ENCODE measurements around the gene MT1B. TPM values are rescaled to one million over a fixed set of nuclear protein-coding genes. Genes with fewer than 3 reads are reported as not detected.

The MT1B gene
- total and polyA plus RNA-seq, 8 donors = 5.8 TPM; not detected in 7

DNA sequence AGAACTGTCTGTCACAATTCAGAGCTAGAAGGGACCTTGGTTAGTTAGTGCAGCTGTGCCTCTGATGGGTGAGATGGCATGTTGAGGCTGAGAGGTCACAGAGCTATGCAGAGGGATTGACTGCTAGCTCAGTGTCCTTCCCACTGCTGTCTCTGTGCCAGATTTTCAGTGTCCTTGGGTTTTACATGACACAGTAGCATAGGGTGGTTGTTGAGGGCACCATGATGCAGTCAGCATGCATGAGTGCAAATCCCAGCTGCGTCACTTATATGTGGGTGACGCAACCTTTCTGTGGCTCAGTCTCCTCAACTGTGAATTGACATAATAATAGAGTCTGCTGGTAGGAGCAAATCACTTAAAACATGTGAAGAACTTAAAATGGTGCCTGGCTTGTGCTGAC lies 10.5 kb upstream of the MT1B start:
- H3K27ac ChIP-seq = no peak overlapping the region
- peaks cover 0 to 84% (median 8%) of the 10 kb centered on the region in 3 donors for H3K27me3 ChIP-seq
- H3K9me3 ChIP-seq = no peaks in the 10 kb centered on the region
- no peak for DNase-seq
- intact Hi-C loops (cut with DNase I; ENCODE audit: low total_unique reads) = no loop called here
- no peaks in the 10 kb centered on the region for H3K36me3 ChIP-seq
- TF ChIP-seq POLR2A (IDR thresholded peaks at IDR 0.05) (no peak), POLR2AphosphoS5 (IDR thresholded peaks at IDR 0.05) (no peak), CTCF (IDR thresholded peaks at IDR 0.05) (no peak), EP300 (IDR thresholded peaks at IDR 0.05) (no peak)
- WGBS, 5 donors = 91 to 100% (median 95%) methylated on average over 2 of the region's 2 CpGs
- H3K4me1 ChIP-seq = peaks cover 23 to 52% (median 44%) of the 10 kb centered on the region in 4 donors
- H3K4me3 ChIP-seq = no peak overlapping the region

- no peaks in the 10 kb centered on the region for H3K9me3 ChIP-seq
- H3K36me3 ChIP-seq = no peaks in the 10 kb centered on the region
- H3K4me1 ChIP-seq = peaks cover 23 to 44% (median 37%) of the 10 kb centered on the region in 4 donors
- H3K27ac ChIP-seq = peak overlapping the region; percentile 65 to 80 (median 74)
- TF ChIP-seq CTCF (IDR thresholded peaks at IDR 0.05) (peak in 4 of 7 experiments; percentile 17 to 58 (median 42)), EP300 (IDR thresholded peaks at IDR 0.05) (peak; percentile 61), POLR2AphosphoS5 (IDR thresholded peaks at IDR 0.05) (peak in 1 of 3 donors; percentile 78), POLR2A (IDR thresholded peaks at IDR 0.05) (no peak)
- peak overlapping the region; percentile 33 to 47 (median 41) for H3K4me3 ChIP-seq
- peak; percentile 89 to 90 for DNase-seq
- WGBS, 5 donors = 3 to 10% (median 4%) methylated on average over 29 to 42 of the region's 42 CpGs
- intact Hi-C loops (cut with DNase I; ENCODE audit: low total_unique reads) = no loop called here
- H3K27me3 ChIP-seq = peaks cover 0 to 83% (median 14%) of the 10 kb centered on the region in 3 donors
These were observed 8.5 kb upstream of the MT1B start for GRCh38 chr16:56643080-56643778.

DNA sequence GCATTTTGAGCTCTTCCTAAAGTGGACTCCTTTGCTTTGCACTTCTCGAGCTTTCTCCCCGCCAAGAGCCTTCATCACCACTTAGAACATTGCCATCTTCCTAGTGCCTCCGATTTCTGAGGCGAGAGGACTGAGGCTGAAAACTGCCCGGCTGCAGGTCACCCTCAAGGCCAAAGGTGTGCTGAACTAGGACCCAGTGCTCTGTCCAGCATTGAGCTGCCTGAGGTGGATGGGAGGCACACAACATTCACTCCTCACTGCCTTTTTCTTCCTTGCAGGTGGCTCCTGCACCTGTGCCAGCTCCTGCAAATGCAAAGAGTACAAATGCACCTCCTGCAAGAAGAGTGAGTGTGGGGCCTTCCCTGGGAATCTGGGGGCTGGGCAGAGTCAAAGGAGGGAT lies 7.9 kb upstream of the MT1B start:
- intact Hi-C loops (cut with DNase I; ENCODE audit: low total_unique reads) = no loop called here
- peaks cover 18 to 38% (median 31%) of the 10 kb centered on the region in 4 donors for H3K4me1 ChIP-seq
- DNase-seq = no peak
- no peaks in the 10 kb centered on the region for H3K36me3 ChIP-seq
- peaks cover 0 to 83% (median 10%) of the 10 kb centered on the region in 3 donors for H3K27me3 ChIP-seq
- no peaks in the 10 kb centered on the region for H3K9me3 ChIP-seq
- H3K4me3 ChIP-seq = peak overlapping the region; percentile 33 to 47 (median 41)
- 26 to 54% (median 35%) methylated on average over 5 of the region's 5 CpGs for WGBS, 5 donors
- peak overlapping the region in 3 of 5 donors; percentile 69 to 80 (median 74) for H3K27ac ChIP-seq
- TF ChIP-seq POLR2A (IDR thresholded peaks at IDR 0.05) (no peak), CTCF (IDR thresholded peaks at IDR 0.05) (no peak), POLR2AphosphoS5 (IDR thresholded peaks at IDR 0.05) (no peak), EP300 (IDR thresholded peaks at IDR 0.05) (no peak)

DNA sequence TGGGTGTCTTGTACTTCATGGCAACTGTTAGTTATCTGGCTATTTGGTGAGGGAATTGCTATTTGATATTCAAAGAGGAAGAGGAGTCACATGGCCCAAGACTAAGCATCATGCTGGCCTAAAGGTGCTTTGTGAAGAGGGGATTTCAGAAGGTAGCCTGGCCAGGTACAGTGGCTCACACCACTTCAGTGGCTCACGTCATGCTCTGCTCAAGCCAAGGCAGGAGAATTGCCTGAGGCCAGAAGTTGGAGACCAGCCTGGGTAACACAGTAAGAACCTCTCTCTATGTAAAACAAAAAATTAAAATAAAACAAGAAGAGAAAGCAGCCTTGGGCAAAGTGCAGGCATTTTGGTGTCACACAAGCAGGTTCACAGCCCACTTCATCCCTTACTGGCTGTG lies 6.4 kb upstream of the MT1B start:
- Histone ChIP-seq H3K36me3 (no peaks in the 10 kb centered on the region), H3K27me3 (peaks cover 0 to 79% (median 10%) of the 10 kb centered on the region in 3 donors), H3K4me3 (no peak overlapping the region), H3K9me3 (no peaks in the 10 kb centered on the region), H3K27ac (no peak overlapping the region), H3K4me1 (peaks cover 11 to 41% (median 21%) of the 10 kb centered on the region in 4 donors)
- intact Hi-C loops (cut with DNase I; ENCODE audit: low total_unique reads) = no loop called here
- 83 to 92% (median 87%) methylated on average over 1 of the region's 1 CpG for WGBS, 5 donors
- no peak for DNase-seq
- TF ChIP-seq EP300 (IDR thresholded peaks at IDR 0.05) (no peak), CTCF (IDR thresholded peaks at IDR 0.05) (no peak), POLR2AphosphoS5 (IDR thresholded peaks at IDR 0.05) (no peak), POLR2A (IDR thresholded peaks at IDR 0.05) (no peak)
